Fibroblast of skin of scalp (primary cell): Measurements from ENCODE around the gene OR4D10. TPM values are rescaled to one million over a fixed set of nuclear protein-coding genes. Genes with fewer than 3 reads are reported as not detected.
A peak's percentile ranks its signal among the peaks of the same experiment; 100 is the strongest.
"Not testable (repeated sequence)": the region's sequence is repeated elsewhere in the genome, so short reads cannot be mapped to it uniquely, and the experiment has no call there.

ENCODE experiments used
- DNase-seq: peaks from one replicate; pipeline ENCODE4 v3.0.0-alpha.2; 2013
- polyA plus RNA-seq, 2 experiments: library from polyadenylated mRNA; unstranded; fragments of 120-200 nt; gene quantifications; one replicate each; pipeline ENCODE4 v1.2.1, GENCODE V29; 2013; ENCODE audit not compliant: insufficient read length in 2 of 2

The OR4D10 gene
- not detected for polyA plus RNA-seq (2013, experiment 1 of 2; ENCODE audit: insufficient read length)
- polyA plus RNA-seq (2013, experiment 2 of 2; ENCODE audit: insufficient read length), result not detected

DNA sequence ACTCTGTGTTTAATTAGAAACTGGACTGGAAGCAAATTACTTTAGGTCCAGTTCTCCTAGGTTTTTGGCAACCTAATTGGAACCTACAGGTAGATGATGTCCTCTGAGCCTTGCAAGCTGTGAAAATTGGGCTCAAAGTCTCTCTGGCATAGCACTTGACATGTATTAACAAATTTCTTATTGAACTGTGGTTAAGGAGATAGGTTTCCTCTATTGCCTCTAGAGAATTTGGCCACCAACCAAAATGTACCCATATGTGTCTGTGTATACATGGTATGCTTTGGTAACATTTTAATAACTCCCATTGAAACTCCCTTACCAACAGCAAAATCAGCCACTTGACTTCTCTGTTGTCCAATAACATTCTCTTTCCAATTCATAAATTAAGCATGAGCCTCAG lies at the start of gene OR4D10:
Gene OR4D10, plus strand, starts transcription at position 301 of the 400 bp plus-strand sequence. CDS start 4,115 bp downstream, outside the sequence.
- no peak for DNase-seq

DNA sequence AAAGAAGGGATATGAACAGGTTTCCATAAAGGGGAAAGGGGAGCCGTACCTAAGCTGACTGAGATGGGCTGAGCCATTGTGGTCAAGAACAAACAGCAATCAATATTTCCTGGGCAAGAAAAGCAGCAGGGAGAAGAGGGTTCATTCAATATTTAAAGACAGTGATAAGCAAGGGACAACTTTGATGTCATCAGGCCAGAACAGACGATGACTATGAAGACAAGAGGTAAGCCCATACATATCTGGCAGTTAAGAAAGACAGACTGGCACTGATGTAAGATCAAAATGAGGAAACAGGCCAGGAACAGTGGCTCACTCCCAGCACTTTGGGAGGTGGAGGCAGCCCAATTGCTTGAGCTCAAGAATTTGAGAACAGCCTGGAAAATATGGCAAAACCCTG lies 49.3 kb upstream of the OR4D10 start:
- no peak for DNase-seq

- DNase-seq, result no peak
Measured at GRCh38 chr11:59425131-59425530, 48.0 kb upstream of the OR4D10 start.

DNA sequence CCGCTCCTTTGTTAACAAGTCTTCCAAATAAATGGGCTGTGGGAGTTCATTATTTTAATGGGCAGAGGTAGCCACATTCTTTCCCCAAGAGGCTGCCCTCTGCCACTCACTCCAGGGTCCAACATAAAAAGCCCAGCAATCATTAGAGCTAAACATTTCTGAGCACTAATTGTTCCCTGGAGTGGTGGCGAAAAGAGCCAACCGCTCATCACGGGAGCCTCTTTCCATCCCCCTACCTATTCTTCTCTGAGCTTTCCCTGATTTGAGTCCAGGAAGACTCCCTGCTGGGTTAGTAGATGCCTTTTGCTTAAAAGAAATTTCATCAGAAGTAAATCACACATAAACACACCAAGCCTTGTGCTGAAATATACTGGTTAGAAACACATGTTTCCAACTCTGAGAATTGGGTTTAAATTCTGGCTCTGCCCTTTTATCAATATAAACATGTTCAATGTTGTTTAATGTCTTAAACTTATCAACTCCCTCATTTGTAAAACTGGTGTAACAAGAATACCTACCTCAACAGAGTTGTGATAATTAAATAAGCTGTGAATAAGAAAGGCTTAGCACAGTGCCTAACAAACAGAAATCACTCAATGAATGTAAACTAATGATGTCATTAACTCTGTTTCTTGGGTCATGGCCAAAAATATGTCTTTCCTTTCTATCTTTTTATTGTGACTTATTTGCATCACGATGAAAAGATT lies 46.6 kb upstream of the OR4D10 start, which contains the start of gene OR5A2:
Gene OR5A2, minus strand, starts transcription at position 53 of the 707 bp plus-strand sequence. CDS start 3,460 bp downstream, outside the sequence.
- peak; percentile 8 for DNase-seq

DNA sequence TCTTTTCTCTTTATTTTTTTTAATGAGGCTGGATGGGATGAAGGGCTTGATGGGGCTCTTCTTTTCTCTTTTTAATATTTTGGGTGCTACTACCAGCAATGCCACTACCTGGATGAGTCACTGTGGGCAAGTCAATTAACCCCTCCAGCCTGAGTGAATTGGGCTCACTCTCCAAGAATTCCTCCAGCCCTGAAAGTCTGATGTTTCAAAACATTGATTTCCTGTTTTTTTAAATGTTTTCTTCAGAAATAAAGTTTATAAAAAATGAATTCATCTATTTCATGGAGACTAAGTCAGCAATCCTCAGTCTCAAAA lies 46.1 kb upstream of the OR4D10 start:
- no peak for DNase-seq

DNA sequence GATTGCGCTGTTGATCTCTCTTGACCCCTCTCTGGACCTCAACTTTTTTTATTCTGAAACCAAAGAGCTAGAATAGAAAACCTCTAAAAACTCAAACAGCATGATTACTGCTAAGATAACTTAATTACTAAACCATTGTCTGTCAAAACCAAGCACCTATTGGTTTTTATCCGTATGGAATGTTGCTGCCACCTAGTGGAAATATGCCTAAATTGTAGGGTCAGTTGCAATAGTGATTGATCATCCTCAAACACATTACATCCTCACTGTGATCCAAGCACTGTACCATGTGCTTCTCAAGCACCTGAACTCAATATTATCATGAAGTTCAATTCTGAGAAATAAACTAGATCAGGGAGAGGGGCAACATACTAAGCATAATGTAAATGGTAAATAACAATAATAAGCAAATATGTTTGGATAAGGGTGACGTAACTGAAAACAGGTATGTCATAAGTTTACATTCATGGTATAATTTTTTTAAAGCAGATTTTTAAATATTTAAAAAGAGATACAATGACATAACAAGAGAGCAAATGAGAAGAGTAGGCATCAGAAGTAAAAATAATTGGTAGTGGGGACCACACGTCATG lies 43.1 kb upstream of the OR4D10 start:
- DNase-seq, result peak; percentile 44

DNA sequence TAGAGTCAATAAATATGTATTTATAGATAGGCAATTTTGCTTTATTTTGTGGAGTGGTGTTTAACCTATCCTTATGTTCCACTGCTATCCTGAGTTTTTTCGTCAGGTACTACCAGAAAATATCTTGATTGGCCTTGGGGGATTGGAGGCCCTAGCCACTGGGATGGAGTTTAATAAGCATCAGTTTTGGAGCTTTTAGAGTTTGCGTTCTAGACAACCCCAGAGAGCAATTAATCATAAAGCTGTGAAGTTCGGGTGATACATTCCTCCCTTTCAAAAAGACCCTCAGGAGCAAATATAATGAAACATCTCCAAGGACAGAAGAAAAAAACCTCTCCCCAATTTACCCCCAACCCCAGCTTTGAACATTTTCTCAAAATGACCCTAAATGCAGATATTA lies 36.9 kb upstream of the OR4D10 start, which contains the start of gene OR5A1:
Gene OR5A1, plus strand, starts transcription at position 301 of the 400 bp plus-strand sequence. CDS start 6,700 bp downstream, outside the sequence.
- no peak for DNase-seq

- no peak for DNase-seq
Measured at GRCh38 chr11:59437770-59438169, 35.3 kb upstream of the OR4D10 start.

DNA sequence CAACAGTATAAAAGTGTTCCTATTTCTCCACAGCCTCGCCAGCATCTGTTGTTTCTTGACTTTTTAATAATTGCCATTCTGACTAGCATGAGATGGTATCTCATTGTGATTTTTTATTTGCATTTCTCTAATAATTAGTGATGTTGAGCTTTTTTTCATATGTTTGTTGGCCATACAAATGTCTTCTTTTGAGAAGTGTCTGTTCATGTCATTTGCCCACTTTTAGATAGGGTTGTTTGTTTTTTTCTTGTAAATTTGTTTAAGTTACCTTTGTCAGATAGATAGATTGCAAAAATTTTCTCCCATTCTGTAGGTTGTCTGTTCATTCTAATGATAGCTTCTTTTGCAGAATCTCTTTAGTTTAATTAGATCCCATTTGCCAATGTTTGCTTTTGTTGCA lies 27.5 kb upstream of the OR4D10 start:
- not testable (repeated sequence) for DNase-seq

GRCh38 chr11:59448484-59448883 lies 24.6 kb upstream of the OR4D10 start:
- no peak for DNase-seq

GRCh38 chr11:59456661-59457060 lies 16.5 kb upstream of the OR4D10 start, which contains the start of gene OR4D6:
OR4D6 (plus strand) TSS chr11:59456961; CDS start chr11:59456961, 0 bp downstream.
- DNase-seq, result no peak

DNA sequence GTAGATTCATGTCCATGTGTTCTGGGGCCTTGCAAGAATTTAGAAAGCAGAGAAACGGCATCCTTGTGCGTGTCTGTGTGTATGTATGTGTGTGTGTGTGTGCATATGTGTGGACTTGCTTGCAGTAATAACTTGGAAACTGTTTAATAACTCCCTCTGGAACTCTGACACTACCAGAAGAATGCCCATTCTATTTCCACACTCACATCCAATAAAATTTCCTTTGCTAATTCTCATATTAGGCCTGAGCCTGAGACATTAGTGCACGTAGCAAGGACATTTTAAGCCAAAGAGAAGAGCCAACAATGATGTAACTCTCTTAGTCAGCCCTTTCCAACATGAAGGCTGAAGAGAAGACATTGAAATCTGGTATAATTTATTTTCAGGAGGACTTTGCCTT lies 13.2 kb upstream of the OR4D10 start:
- no peak for DNase-seq

- DNase-seq, result no peak
Measured at GRCh38 chr11:59463190-59463641, 9.9 kb upstream of the OR4D10 start.

- DNase-seq, result no peak
Measured at GRCh38 chr11:59475176-59475575, 2.1 kb downstream of the OR4D10 start.

GRCh38 chr11:59479906-59480305 lies 6.8 kb downstream of the OR4D10 start:
- no peak for DNase-seq

DNA sequence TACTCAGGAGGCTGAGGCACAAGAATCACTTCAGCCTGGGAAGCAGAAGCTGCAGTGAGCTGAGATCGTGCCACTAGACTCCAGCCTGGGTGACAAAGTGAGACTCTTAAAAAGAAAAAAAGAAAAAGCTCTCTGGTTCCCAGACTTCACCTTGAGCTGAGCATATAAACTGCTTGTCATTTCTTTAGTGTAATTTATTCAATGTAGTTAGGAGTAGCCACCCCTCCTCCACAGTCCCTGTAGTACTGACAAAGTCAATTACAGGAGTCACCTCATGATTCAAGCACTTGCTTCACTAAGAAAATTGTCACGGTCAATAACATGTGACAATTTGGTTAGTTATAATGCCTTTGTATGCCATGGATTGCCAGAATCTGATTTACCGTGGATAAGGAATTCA lies 7.2 kb downstream of the OR4D10 start:
- no peak for DNase-seq

GRCh38 chr11:59501931-59502330 lies 28.8 kb downstream of the OR4D10 start:
- DNase-seq, result no peak

DNA sequence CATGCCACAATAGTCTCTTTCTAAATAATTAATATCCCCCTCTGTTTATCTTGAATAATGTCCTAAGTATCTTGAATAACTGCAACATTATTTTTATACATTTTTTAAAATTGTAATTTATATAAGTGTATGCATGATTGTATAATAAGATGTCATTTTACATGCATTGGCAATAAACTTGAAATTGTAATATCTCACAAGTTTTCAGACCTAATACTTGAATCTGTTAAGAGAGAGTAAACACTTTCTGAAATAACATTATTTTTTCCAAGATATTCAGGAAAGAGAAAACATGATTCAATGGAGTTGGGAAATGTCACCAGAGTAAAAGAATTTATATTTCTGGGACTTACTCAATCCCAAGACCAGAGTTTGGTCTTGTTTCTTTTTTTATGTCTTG lies 30.2 kb downstream of the OR4D10 start, which contains the start of gene OR4D11:
Gene OR4D11, plus strand, starts transcription at position 301 of the 400 bp plus-strand sequence. Its CDS starts 0 bp downstream, at position 301.
- no peak for DNase-seq

DNA sequence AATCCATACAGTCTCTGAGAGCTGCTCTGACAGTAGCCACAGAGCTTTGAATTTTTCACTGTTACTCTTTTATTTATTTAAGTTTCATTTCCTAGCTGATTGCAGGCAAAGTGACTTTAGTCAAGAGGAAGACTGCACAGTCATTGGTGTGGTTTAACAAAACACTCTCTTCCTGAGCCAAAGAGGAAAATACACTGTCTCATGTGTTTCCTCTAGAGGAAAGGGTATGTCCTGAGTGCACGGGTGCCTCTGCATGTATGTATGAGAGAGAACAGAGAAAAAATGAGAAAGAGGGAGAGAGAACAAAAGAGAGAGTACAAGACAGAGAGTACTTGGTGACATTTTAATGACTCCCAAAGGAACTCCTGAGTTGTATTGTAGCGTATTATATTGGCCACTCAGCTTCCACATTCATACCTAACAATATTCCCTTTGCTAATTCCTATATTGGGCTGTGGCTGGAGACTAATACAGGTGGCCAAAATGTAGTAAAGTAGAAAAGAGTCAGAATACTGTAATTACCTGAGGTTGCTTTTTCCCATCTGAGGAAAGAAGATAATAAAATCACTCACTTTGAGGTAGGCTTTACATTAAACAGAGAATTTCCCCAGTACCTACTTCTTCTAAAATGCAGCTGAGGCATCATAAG lies 38.0 kb downstream of the OR4D10 start, which contains the start of gene OR4D9:
Gene OR4D9, plus strand, starts transcription at position 599 of the 649 bp plus-strand sequence. CDS start 3,374 bp downstream, outside the sequence.
- no peak for DNase-seq

GRCh38 chr11:59511675-59512074 lies 38.6 kb downstream of the OR4D10 start:
- DNase-seq, result no peak

GRCh38 chr11:59520139-59520538 lies 47.0 kb downstream of the OR4D10 start:
- DNase-seq, result not testable (repeated sequence)

DNA sequence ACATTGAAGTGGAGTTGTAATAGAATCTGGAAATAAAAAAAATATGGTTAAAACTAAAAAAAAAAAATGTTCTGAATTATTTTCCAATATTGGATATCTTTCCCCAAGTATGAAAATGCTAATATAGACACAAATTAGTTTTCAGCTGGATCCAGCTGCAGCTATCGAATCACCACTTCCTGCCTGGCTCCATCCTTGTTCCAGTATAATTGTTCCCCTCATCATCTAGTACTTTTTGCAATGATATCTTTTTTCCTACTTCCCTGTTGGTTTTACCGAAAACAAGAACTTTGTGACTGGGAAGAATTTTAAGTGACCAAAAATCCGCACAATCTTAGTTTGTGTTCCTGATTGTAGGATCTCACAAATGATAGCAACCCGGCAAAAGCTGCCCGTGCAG lies 47.6 kb downstream of the OR4D10 start:
- DNase-seq, result no peak

DNA sequence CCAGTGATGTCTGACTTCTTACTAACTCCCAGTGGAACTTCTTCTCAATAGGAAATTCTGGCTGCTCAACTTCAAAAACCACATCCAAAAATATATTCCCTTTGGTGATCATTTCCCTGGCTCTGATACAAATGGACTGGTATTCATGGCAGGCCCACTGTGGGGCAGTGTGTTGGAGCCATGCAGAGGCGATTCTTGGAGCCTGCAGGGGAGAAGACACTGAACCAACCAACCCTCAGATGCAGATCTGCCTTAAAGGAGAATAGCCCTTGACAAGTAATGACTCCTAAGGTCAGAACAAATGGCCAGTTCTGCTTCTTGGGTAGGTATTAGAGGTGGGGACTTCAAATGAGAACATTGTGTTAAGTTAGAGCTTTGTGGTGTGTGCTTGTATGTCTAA lies 50.4 kb downstream of the OR4D10 start:
- no peak for DNase-seq
